ENCODE measurements around the gene TERF2IP. TPM values are rescaled to one million over a fixed set of nuclear protein-coding genes. Genes with fewer than 3 reads are reported as not detected.

The TERF2IP gene
- total and polyA plus RNA-seq, 2 of the 13 experiments (the other 11 are each of a cell fraction or from before 2014, with no cell fraction given) = 26.4 to 50.2 TPM

- TF ChIP-seq, protein P1, sequence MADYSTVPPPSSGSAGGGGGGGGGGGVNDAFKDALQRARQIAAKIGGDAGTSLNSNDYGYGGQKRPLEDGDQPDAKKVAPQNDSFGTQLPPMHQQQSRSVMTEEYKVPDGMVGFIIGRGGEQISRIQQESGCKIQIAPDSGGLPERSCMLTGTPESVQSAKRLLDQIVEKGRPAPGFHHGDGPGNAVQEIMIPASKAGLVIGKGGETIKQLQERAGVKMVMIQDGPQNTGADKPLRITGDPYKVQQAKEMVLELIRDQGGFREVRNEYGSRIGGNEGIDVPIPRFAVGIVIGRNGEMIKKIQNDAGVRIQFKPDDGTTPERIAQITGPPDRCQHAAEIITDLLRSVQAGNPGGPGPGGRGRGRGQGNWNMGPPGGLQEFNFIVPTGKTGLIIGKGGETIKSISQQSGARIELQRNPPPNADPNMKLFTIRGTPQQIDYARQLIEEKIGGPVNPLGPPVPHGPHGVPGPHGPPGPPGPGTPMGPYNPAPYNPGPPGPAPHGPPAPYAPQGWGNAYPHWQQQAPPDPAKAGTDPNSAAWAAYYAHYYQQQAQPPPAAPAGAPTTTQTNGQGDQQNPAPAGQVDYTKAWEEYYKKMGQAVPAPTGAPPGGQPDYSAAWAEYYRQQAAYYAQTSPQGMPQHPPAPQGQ (CRISPR knock-in tag; IDR thresholded peaks at IDR 0.05; ENCODE audit: borderline replicate concordance) = no peak
- TF ChIP-seq ZNF33A (CRISPR knock-in tag; IDR thresholded peaks at IDR 0.05; ENCODE audit: borderline replicate concordance) (no peak), POGZ (CRISPR knock-in tag; IDR thresholded peaks at IDR 0.05) (peak; percentile 71), FOXJ3 (CRISPR knock-in tag; IDR thresholded peaks at IDR 0.05; ENCODE audit: borderline replicate concordance) (peak; percentile 16; the same call in 1 of the 2 replicates), MIER2 (CRISPR knock-in tag; IDR thresholded peaks at IDR 0.05) (peak; percentile 55; the same call in 1 of the 2 replicates), ZNF335 (CRISPR knock-in tag; IDR thresholded peaks at IDR 0.05) (no peak), RXRA (CRISPR knock-in tag; IDR thresholded peaks at IDR 0.05) (peak; percentile 83), NFE2L2 (IDR thresholded peaks at IDR 0.05; ENCODE audit: low read length) (no peak), ZNF558 (CRISPR knock-in tag; IDR thresholded peaks at IDR 0.05; ENCODE audit: borderline replicate concordance) (no peak), ZC3H4 (CRISPR knock-in tag; IDR thresholded peaks at IDR 0.05; ENCODE audit: borderline replicate concordance) (no peak), ZNF20 (CRISPR knock-in tag; IDR thresholded peaks at IDR 0.05) (no peak), ZBTB7A (CRISPR knock-in tag; IDR thresholded peaks at IDR 0.05) (no peak), PAF1 (CRISPR knock-in tag; IDR thresholded peaks at IDR 0.05) (no peak), RNF2 (conservative IDR thresholded peaks at IDR 0.05; ENCODE audit: low read depth) (0 out of 2 replicates have a peak, but pooled peaks have one; percentile 50), JUNB (CRISPR knock-in tag; IDR thresholded peaks at IDR 0.05; ENCODE audit: borderline replicate concordance) (no peak), PHF21A (CRISPR knock-in tag; IDR thresholded peaks at IDR 0.05) (peak; percentile 74; the same call in 1 of the 2 replicates), MLLT10 (CRISPR knock-in tag; IDR thresholded peaks at IDR 0.05) (no peak), ZNF451 (CRISPR knock-in tag; IDR thresholded peaks at IDR 0.05) (0 out of 2 replicates have a peak, but pooled peaks have one; percentile 35)
- TF ChIP-seq, protein P2, sequence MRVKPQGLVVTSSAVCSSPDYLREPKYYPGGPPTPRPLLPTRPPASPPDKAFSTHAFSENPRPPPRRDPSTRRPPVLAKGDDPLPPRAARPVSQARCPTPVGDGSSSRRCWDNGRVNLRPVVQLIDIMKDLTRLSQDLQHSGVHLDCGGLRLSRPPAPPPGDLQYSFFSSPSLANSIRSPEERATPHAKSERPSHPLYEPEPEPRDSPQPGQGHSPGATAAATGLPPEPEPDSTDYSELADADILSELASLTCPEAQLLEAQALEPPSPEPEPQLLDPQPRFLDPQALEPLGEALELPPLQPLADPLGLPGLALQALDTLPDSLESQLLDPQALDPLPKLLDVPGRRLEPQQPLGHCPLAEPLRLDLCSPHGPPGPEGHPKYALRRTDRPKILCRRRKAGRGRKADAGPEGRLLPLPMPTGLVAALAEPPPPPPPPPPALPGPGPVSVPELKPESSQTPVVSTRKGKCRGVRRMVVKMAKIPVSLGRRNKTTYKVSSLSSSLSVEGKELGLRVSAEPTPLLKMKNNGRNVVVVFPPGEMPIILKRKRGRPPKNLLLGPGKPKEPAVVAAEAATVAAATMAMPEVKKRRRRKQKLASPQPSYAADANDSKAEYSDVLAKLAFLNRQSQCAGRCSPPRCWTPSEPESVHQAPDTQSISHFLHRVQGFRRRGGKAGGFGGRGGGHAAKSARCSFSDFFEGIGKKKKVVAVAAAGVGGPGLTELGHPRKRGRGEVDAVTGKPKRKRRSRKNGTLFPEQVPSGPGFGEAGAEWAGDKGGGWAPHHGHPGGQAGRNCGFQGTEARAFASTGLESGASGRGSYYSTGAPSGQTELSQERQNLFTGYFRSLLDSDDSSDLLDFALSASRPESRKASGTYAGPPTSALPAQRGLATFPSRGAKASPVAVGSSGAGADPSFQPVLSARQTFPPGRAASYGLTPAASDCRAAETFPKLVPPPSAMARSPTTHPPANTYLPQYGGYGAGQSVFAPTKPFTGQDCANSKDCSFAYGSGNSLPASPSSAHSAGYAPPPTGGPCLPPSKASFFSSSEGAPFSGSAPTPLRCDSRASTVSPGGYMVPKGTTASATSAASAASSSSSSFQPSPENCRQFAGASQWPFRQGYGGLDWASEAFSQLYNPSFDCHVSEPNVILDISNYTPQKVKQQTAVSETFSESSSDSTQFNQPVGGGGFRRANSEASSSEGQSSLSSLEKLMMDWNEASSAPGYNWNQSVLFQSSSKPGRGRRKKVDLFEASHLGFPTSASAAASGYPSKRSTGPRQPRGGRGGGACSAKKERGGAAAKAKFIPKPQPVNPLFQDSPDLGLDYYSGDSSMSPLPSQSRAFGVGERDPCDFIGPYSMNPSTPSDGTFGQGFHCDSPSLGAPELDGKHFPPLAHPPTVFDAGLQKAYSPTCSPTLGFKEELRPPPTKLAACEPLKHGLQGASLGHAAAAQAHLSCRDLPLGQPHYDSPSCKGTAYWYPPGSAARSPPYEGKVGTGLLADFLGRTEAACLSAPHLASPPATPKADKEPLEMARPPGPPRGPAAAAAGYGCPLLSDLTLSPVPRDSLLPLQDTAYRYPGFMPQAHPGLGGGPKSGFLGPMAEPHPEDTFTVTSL (CRISPR knock-in tag; IDR thresholded peaks at IDR 0.05; ENCODE audit: borderline replicate concordance) = no peak
- TF ChIP-seq, protein P3, sequence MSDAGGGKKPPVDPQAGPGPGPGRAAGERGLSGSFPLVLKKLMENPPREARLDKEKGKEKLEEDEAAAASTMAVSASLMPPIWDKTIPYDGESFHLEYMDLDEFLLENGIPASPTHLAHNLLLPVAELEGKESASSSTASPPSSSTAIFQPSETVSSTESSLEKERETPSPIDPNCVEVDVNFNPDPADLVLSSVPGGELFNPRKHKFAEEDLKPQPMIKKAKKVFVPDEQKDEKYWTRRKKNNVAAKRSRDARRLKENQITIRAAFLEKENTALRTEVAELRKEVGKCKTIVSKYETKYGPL (CRISPR knock-in tag; IDR thresholded peaks at IDR 0.05) = peak; percentile 44; the same call in 1 of the 2 replicates
- TF ChIP-seq, protein P4, sequence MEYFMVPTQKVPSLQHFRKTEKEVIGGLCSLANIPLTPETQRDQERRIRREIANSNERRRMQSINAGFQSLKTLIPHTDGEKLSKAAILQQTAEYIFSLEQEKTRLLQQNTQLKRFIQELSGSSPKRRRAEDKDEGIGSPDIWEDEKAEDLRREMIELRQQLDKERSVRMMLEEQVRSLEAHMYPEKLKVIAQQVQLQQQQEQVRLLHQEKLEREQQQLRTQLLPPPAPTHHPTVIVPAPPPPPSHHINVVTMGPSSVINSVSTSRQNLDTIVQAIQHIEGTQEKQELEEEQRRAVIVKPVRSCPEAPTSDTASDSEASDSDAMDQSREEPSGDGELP (IDR thresholded peaks at IDR 0.05; ENCODE audit: borderline replicate concordance, low read depth) = no peak
Observed at GRCh38 chr16:75622761-75623605, 24.6 kb upstream of the TERF2IP start, which contains the start of gene ADAT1 (continued).

All from HepG2 (cell line).